ENCODE measurements around the gene SRXN1.

SRXN1 gene

GRCh38 chr20:626579-626978, 26.4 kb downstream of the SRXN1 start (continued):
- TF ChIP-seq ZBTB6 (tag by site-specific recombination; IDR thresholded peaks at IDR 0.05) = no peak

- CTCF ChIA-PET = interaction anchor here (1.9 kb wide), 1 partner anchor 20 kb away, joined by 7 read pairs; no protein-coding TSS in a partner anchor
- H3K4me3 ChIP-seq (ENCODE audit: low read depth, low read length) = no peak overlapping the region
Measured at GRCh38 chr20:625360-625932, 27.6 kb downstream of the SRXN1 start.

GRCh38 chr20:623704-624103, 29.3 kb downstream of the SRXN1 start:
- ChIA-PET POLR2A (interaction anchor here (0.9 kb wide), 1 partner anchor 14 kb away, joined by 3 read pairs; no protein-coding TSS in a partner anchor), CTCF (interaction anchor here (0.6 to 1.5 kb wide), 5 partner anchors 14 to 760 kb away, joined by 3 to 4 read pairs (median 4); no protein-coding TSS in a partner anchor)
- Histone ChIP-seq H3K4me3 (ENCODE audit: low read depth, low read length) (no peak overlapping the region), H3K36me3 (ENCODE audit: control insufficient read depth in 2 of 2, insufficient read depth in 1 of 2, low read length in 2 of 2) (no peaks in the 10 kb centered on the region), H3K4me1 (ENCODE audit: control insufficient read depth, insufficient read depth, low read length) (peaks cover 2% of the 10 kb centered on the region), H3K27ac (ENCODE audit: extremely low read depth, low read depth, low read length) (no peak overlapping the region), H3K9me3 (ENCODE audit: control insufficient read depth, insufficient read depth, low read depth, low read length) (no peaks in the 10 kb centered on the region)
- TF ChIP-seq ZBTB21 (tag by site-specific recombination; IDR thresholded peaks at IDR 0.05) = no peak
- no peak for TF ChIP-seq ZNF843 (tag by site-specific recombination; IDR thresholded peaks at IDR 0.05)
- TF ChIP-seq ZBTB26 (tag by site-specific recombination; optimal IDR thresholded peaks at IDR 0.05) = no peak
- TF ChIP-seq ZNF140 (tag by site-specific recombination; IDR thresholded peaks at IDR 0.05) = no peak
- TF ChIP-seq BCL11A (tag by site-specific recombination; IDR thresholded peaks at IDR 0.05; ENCODE audit: low read depth) = no peak

More at GRCh38 chr20:625360-625932, 27.6 kb downstream of the SRXN1 start:
- H3K9me3 ChIP-seq (ENCODE audit: control insufficient read depth, insufficient read depth, low read depth, low read length) = no peaks in the 10 kb centered on the region
- POLR2A ChIA-PET = no interaction called here
- no peak overlapping the region for H3K27ac ChIP-seq (ENCODE audit: extremely low read depth, low read depth, low read length)
- H3K4me1 ChIP-seq (ENCODE audit: control insufficient read depth, insufficient read depth, low read length) = peaks cover 2% of the 10 kb centered on the region
- H3K36me3 ChIP-seq (ENCODE audit: control insufficient read depth in 2 of 2, insufficient read depth in 1 of 2, low read length in 2 of 2) = no peaks in the 10 kb centered on the region
- no peak for TF ChIP-seq ZSCAN4 (tag by site-specific recombination; IDR thresholded peaks at IDR 0.05)
- no peak for TF ChIP-seq ZBTB48 (tag by site-specific recombination; IDR thresholded peaks at IDR 0.05)
- no peak for TF ChIP-seq ZNF311 (tag by site-specific recombination; IDR thresholded peaks at IDR 0.05; ENCODE audit: borderline replicate concordance)
- no peak for TF ChIP-seq ZNF18 (tag by site-specific recombination; IDR thresholded peaks at IDR 0.05)
- no peak for TF ChIP-seq REPIN1 (tag by site-specific recombination; IDR thresholded peaks at IDR 0.05; ENCODE audit: low read depth)
- no peak for TF ChIP-seq HOXC10 (CRISPR knock-in tag; IDR thresholded peaks at IDR 0.05)
- no peak for TF ChIP-seq ZNF596 (tag by site-specific recombination; IDR thresholded peaks at IDR 0.05)
- TF ChIP-seq HOXD13 (CRISPR knock-in tag; IDR thresholded peaks at IDR 0.05; ENCODE audit: borderline replicate concordance) = no peak
- TF ChIP-seq ZNF670 (tag by site-specific recombination; IDR thresholded peaks at IDR 0.05; ENCODE audit: low read depth) = no peak
- TF ChIP-seq ZNF830 (tag by site-specific recombination; IDR thresholded peaks at IDR 0.05; ENCODE audit: low read depth) = no peak
- TF ChIP-seq ZNF645 (tag by site-specific recombination; IDR thresholded peaks at IDR 0.05) = no peak
- TF ChIP-seq ZNF585B (tag by site-specific recombination; IDR thresholded peaks at IDR 0.05) = no peak
- no peak for TF ChIP-seq ZNF239 (tag by site-specific recombination; IDR thresholded peaks at IDR 0.05)
- TF ChIP-seq YY1 (tag by site-specific recombination; IDR thresholded peaks at IDR 0.05) = no peak
- no peak for TF ChIP-seq ZFP69B (tag by site-specific recombination; IDR thresholded peaks at IDR 0.05)

Measured in HEK293 (cell line).